Measurements from ENCODE around the gene CGREF1.

The CGREF1 gene

GRCh38 chr2:27118525-27119329, at the start of gene CGREF1:
TSS of gene CGREF1 (minus strand) at chr2:27119128. CDS start at chr2:27104366, 14,762 bp downstream.
- FAIRE-seq (no peak), DNase-seq (ENCODE audit: insufficient read length, low spot score) (no peak)

GRCh38 chr2:27164960-27165763, 46.2 kb upstream of the CGREF1 start:
- DNase-seq (ENCODE audit: insufficient read length, low spot score) = no peak
- peak; percentile 78 for FAIRE-seq

- FAIRE-seq = no peak
Observed at GRCh38 chr2:27162151-27163121, 43.5 kb upstream of the CGREF1 start.

GRCh38 chr2:27160191-27160590, 41.3 kb upstream of the CGREF1 start:
- FAIRE-seq (no peak), DNase-seq (ENCODE audit: insufficient read length, low spot score) (no peak)

More at GRCh38 chr2:27162151-27163121, 43.5 kb upstream of the CGREF1 start:
- no peak for DNase-seq (ENCODE audit: insufficient read length, low spot score)

- FAIRE-seq = no peak
- no peak for DNase-seq (ENCODE audit: insufficient read length, low spot score)
Observed at GRCh38 chr2:27159271-27159670, 40.3 kb upstream of the CGREF1 start.

- FAIRE-seq = no peak
- DNase-seq (ENCODE audit: insufficient read length, low spot score) = no peak
Observed at GRCh38 chr2:27158468-27158867, 39.5 kb upstream of the CGREF1 start.

- DNase-seq (ENCODE audit: insufficient read length, low spot score) (no peak), FAIRE-seq (no peak)
Observed at GRCh38 chr2:27155069-27155520, 36.2 kb upstream of the CGREF1 start.

- no peak for DNase-seq (ENCODE audit: insufficient read length, low spot score)
Observed at GRCh38 chr2:27154488-27154887, 35.6 kb upstream of the CGREF1 start.

GRCh38 chr2:27152796-27153464, 34.0 kb upstream of the CGREF1 start:
- DNase-seq (ENCODE audit: insufficient read length, low spot score) (no peak), FAIRE-seq (no peak)

More at GRCh38 chr2:27154488-27154887, 35.6 kb upstream of the CGREF1 start:
- FAIRE-seq = no peak

- DNase-seq (ENCODE audit: insufficient read length, low spot score) = no peak
- FAIRE-seq = no peak
Observed at GRCh38 chr2:27152102-27152795, 33.3 kb upstream of the CGREF1 start.

- DNase-seq (ENCODE audit: insufficient read length, low spot score) = no peak
- no peak for FAIRE-seq
Observed at GRCh38 chr2:27150639-27151230, 31.8 kb upstream of the CGREF1 start.

GRCh38 chr2:27149570-27150405, 30.9 kb upstream of the CGREF1 start:
- FAIRE-seq (no peak), DNase-seq (ENCODE audit: insufficient read length, low spot score) (no peak)

GRCh38 chr2:27148801-27149439, 30.0 kb upstream of the CGREF1 start, which contains the start of gene TCF23:
TSS of gene TCF23 (plus strand) at chr2:27149004. CDS start at chr2:27149134, 130 bp downstream.
- DNase-seq (ENCODE audit: insufficient read length, low spot score) (no peak), FAIRE-seq (no peak)

GRCh38 chr2:27147935-27148334, 29.0 kb upstream of the CGREF1 start:
- no peak for FAIRE-seq
- DNase-seq (ENCODE audit: insufficient read length, low spot score) = no peak

- no peak for DNase-seq (ENCODE audit: insufficient read length, low spot score)
- FAIRE-seq = no peak
Observed at GRCh38 chr2:27145682-27146081, 26.8 kb upstream of the CGREF1 start.

- FAIRE-seq (no peak), DNase-seq (ENCODE audit: insufficient read length, low spot score) (no peak)
Observed at GRCh38 chr2:27143285-27143684, 24.4 kb upstream of the CGREF1 start.

GRCh38 chr2:27139310-27139709, 20.4 kb upstream of the CGREF1 start, which contains the start of gene PRR30:
TSS of gene PRR30 (minus strand) at chr2:27139410. CDS start at chr2:27138329, 1,081 bp downstream.
- no peak for DNase-seq (ENCODE audit: insufficient read length, low spot score)
- FAIRE-seq = no peak

Data from GM19239 (cell line).